Spleen (tissue), 7 donors: ENCODE results near the gene ATP1A1.

Experiments
- POLR2AphosphoS5 ChIP-seq, 3 donors: sonication (generic); formaldehyde crosslinking; IDR thresholded peaks; one replicate each; pipeline ENCODE4 v1.5.1; 2017; ENCODE audit warnings: antibody characterized with exemption in 3 of 3
- TF ChIP-seq, protein P1 (sequence below), 11 experiments: fragments of 200-600 bp in 7 of 11; fragments of 450-650 bp in 4 of 11; sonication (generic) in 4 of 11; IDR thresholded peaks in 8 of 11; conservative IDR thresholded peaks in 3 of 11; 1 replicate in 7 of 11; 2 replicates in 4 of 11; pipeline versions ENCODE4 v1.4.0 to v1.8.0; 2016 to 2021; ENCODE audit warnings: antibody characterized with exemption in 11 of 11, inconsistent platforms in 4 of 11, mild to moderate bottlenecking in 1 of 11
- donor health status: DM: no; HTN: no; CAD: no; lungs with moderate emphysema.
- donor health status: DM: no; HTN: no; CAD: no.
- donor health status: DM: no; HTN: no; CAD: no.

DNA sequence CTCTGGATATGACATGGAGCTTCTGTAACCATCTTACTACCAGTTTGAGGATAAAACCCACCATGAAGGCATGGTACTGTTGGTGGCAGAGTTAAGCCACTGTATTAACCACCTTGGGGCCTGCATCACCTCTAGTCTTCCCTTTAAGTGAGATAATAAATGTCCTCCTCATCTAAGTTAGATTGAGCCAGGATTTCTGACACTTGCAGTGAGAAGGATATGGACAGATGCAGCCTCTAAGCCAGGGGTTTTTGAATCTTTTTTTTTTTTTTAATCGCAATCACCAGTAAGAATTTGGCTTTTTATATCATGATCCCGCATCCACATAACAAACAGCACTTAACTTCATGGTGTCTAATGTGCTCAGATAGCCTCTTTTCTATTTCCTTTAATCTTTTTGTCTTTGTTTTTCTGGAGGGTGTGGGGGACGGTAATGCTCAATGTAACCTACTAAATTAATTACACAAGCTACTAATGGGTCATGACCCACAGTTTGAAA lies 42.2 kb downstream of the ATP1A1 start:
- TF ChIP-seq, protein P1, sequence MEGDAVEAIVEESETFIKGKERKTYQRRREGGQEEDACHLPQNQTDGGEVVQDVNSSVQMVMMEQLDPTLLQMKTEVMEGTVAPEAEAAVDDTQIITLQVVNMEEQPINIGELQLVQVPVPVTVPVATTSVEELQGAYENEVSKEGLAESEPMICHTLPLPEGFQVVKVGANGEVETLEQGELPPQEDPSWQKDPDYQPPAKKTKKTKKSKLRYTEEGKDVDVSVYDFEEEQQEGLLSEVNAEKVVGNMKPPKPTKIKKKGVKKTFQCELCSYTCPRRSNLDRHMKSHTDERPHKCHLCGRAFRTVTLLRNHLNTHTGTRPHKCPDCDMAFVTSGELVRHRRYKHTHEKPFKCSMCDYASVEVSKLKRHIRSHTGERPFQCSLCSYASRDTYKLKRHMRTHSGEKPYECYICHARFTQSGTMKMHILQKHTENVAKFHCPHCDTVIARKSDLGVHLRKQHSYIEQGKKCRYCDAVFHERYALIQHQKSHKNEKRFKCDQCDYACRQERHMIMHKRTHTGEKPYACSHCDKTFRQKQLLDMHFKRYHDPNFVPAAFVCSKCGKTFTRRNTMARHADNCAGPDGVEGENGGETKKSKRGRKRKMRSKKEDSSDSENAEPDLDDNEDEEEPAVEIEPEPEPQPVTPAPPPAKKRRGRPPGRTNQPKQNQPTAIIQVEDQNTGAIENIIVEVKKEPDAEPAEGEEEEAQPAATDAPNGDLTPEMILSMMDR (IDR thresholded peaks at IDR 0.05 in 8 of 11, conservative IDR thresholded peaks at IDR 0.05 in 3 of 11), result no peak
- TF ChIP-seq POLR2AphosphoS5 (IDR thresholded peaks at IDR 0.05), result no peak
